Measurements from ENCODE around the gene OOSP1. TPM values are rescaled to one million over a fixed set of nuclear protein-coding genes. Genes with fewer than 3 reads are reported as not detected.

OOSP1 gene
- total RNA-seq, 8 experiments from 2014 or later, result not detected

GRCh38 chr11:59938718-59939117 is 486 bp downstream of the OOSP1 start:
- no peak overlapping the region for H3K4me3 ChIP-seq
- in situ Hi-C loops (cut with MboI; ENCODE audit: low pct_unique_long_range_greater_than_20kb in 2 of 9, low sequenced_read_pairs in 9 of 9, unreplicated experiment in 9 of 9), result no loop called here
- ATAC-seq (replicated peaks in 6 of 8), result no peak
- 26 to 100% (median 88%) methylated on average over 2 to 3 of the region's 3 CpGs; no CpG with 5 or more reads in 2 of the 10 experiments for WGBS, 10 experiments
- H3K4me1 ChIP-seq (replicated peaks in 1 of 2), result no peaks in the 10 kb centered on the region
- H3K27ac ChIP-seq, result no peak overlapping the region

- H3K27ac ChIP-seq, result no peak overlapping the region
- no peaks in the 10 kb centered on the region for H3K4me1 ChIP-seq (replicated peaks in 1 of 2)
- ATAC-seq (replicated peaks in 6 of 8), result no peak
- in situ Hi-C loops (cut with MboI; ENCODE audit: low pct_unique_long_range_greater_than_20kb in 2 of 9, low sequenced_read_pairs in 9 of 9, unreplicated experiment in 9 of 9), result no loop called here
- H3K4me3 ChIP-seq, result no peak overlapping the region
- WGBS, 10 experiments, result 15 to 100% (median 75%) methylated on average over 1 to 2 of the region's 2 CpGs
Measured at GRCh38 chr11:59939482-59939881, 1.2 kb downstream of the OOSP1 start.

- in situ Hi-C loops (cut with MboI; ENCODE audit: low pct_unique_long_range_greater_than_20kb in 2 of 9, low sequenced_read_pairs in 9 of 9, unreplicated experiment in 9 of 9), result no loop called here
- ATAC-seq (replicated peaks in 6 of 8), result no peak
- WGBS, 10 experiments, result 18 to 93% (median 80%) methylated on average over 1 to 4 of the region's 4 CpGs; no CpG with 5 or more reads in 1 of the 10 experiments
Measured at GRCh38 chr11:59941091-59941490, 2.9 kb downstream of the OOSP1 start.

GRCh38 chr11:59943997-59944714 is 5.9 kb downstream of the OOSP1 start:
- in situ Hi-C loops (cut with MboI; ENCODE audit: low pct_unique_long_range_greater_than_20kb in 2 of 9, low sequenced_read_pairs in 9 of 9, unreplicated experiment in 9 of 9), result no loop called here
- peak in 3 of 8 experiments; percentile 70 to 77 (median 74) for ATAC-seq (replicated peaks in 6 of 8)
- 7 to 100% (median 88%) methylated on average over 1 to 2 of the region's 3 CpGs; no CpG with 5 or more reads in 2 of the 10 experiments for WGBS, 10 experiments
- no peak overlapping the region for H3K27ac ChIP-seq
- no peak overlapping the region for H3K4me3 ChIP-seq
- peaks cover 0 to 7% of the 10 kb centered on the region in 2 donors for H3K4me1 ChIP-seq (replicated peaks in 1 of 2)

More at GRCh38 chr11:59941091-59941490, 2.9 kb downstream of the OOSP1 start:
- Histone ChIP-seq H3K4me1 (replicated peaks in 1 of 2) (peaks cover 0 to 7% of the 10 kb centered on the region in 2 donors), H3K27ac (no peak overlapping the region), H3K4me3 (no peak overlapping the region)

- H3K4me1 ChIP-seq (replicated peaks in 1 of 2), result peaks cover 0 to 7% of the 10 kb centered on the region in 2 donors
- 0 to 17% (median 5%) methylated on average over 1 to 2 of the region's 2 CpGs for WGBS, 10 experiments
- ATAC-seq (replicated peaks in 6 of 8), result peak; percentile 26 to 79 (median 70)
- peak overlapping the region in 1 of 2 donors; percentile 43 for H3K27ac ChIP-seq
- no peak overlapping the region for H3K4me3 ChIP-seq
- in situ Hi-C loops (cut with MboI; ENCODE audit: low pct_unique_long_range_greater_than_20kb in 2 of 9, low sequenced_read_pairs in 9 of 9, unreplicated experiment in 9 of 9), result no loop called here
Measured at GRCh38 chr11:59944720-59945119, 6.5 kb downstream of the OOSP1 start.

GRCh38 chr11:59953463-59954218 is 15.4 kb downstream of the OOSP1 start:
- in situ Hi-C loops (cut with MboI; ENCODE audit: low pct_unique_long_range_greater_than_20kb in 2 of 9, low sequenced_read_pairs in 9 of 9, unreplicated experiment in 9 of 9), result no loop called here
- Histone ChIP-seq H3K27ac (no peak overlapping the region), H3K4me3 (no peak overlapping the region), H3K4me1 (replicated peaks in 1 of 2) (no peaks in the 10 kb centered on the region)
- whole genome bisulfite sequencing, 10 experiments, result 15 to 100% (median 64%) methylated on average over 1 to 4 of the region's 4 CpGs
- peak in 1 of 8 experiments; percentile 39 for ATAC-seq (replicated peaks in 6 of 8)

- 0 to 100% (median 34%) methylated on average over 1 to 3 of the region's 3 CpGs; no CpG with 5 or more reads in 2 of the 10 experiments for WGBS, 10 experiments
- in situ Hi-C loops (cut with MboI; ENCODE audit: low pct_unique_long_range_greater_than_20kb in 2 of 9, low sequenced_read_pairs in 9 of 9, unreplicated experiment in 9 of 9), result no loop called here
- no peaks in the 10 kb centered on the region for H3K4me1 ChIP-seq (replicated peaks in 1 of 2)
- H3K27ac ChIP-seq, result no peak overlapping the region
- H3K4me3 ChIP-seq, result no peak overlapping the region
- ATAC-seq (replicated peaks in 6 of 8), result no peak
Measured at GRCh38 chr11:59954219-59954847, 16.1 kb downstream of the OOSP1 start.

- in situ Hi-C loops (cut with MboI; ENCODE audit: low pct_unique_long_range_greater_than_20kb in 2 of 9, low sequenced_read_pairs in 9 of 9, unreplicated experiment in 9 of 9), result no loop called here
- Histone ChIP-seq H3K4me1 (replicated peaks in 1 of 2) (no peaks in the 10 kb centered on the region), H3K27ac (no peak overlapping the region), H3K4me3 (no peak overlapping the region)
- WGBS, 10 experiments, result 0 to 100% (median 64%) methylated on average over 2 to 4 of the region's 4 CpGs; no CpG with 5 or more reads in 1 of the 10 experiments
- peak in 2 of 8 experiments; percentile 19 to 42 for ATAC-seq (replicated peaks in 6 of 8)
Measured at GRCh38 chr11:59957094-59957493, 18.9 kb downstream of the OOSP1 start.

GRCh38 chr11:59960502-59961381 is 22.5 kb downstream of the OOSP1 start:
- Histone ChIP-seq H3K4me1 (replicated peaks in 1 of 2) (no peaks in the 10 kb centered on the region), H3K4me3 (no peak overlapping the region), H3K27ac (no peak overlapping the region)
- WGBS, 10 experiments, result 20 to 97% (median 86%) methylated on average over 1 to 8 of the region's 9 CpGs; no CpG with 5 or more reads in 1 of the 10 experiments
- in situ Hi-C loops (cut with MboI; ENCODE audit: low pct_unique_long_range_greater_than_20kb in 2 of 9, low sequenced_read_pairs in 9 of 9, unreplicated experiment in 9 of 9), result no loop called here
- ATAC-seq (replicated peaks in 6 of 8), result no peak

- H3K4me1 ChIP-seq (replicated peaks in 1 of 2), result no peaks in the 10 kb centered on the region
- no peak overlapping the region for H3K4me3 ChIP-seq
- WGBS, 10 experiments, result 0 to 83% (median 57%) methylated on average over 1 to 2 of the region's 2 CpGs; no CpG with 5 or more reads in 3 of the 10 experiments
- in situ Hi-C loops (cut with MboI; ENCODE audit: low pct_unique_long_range_greater_than_20kb in 2 of 9, low sequenced_read_pairs in 9 of 9, unreplicated experiment in 9 of 9), result no loop called here
- ATAC-seq (replicated peaks in 6 of 8), result peak in 4 of 8 experiments; percentile 55 to 99 (median 96)
- H3K27ac ChIP-seq, result no peak overlapping the region
Measured at GRCh38 chr11:59962107-59962482, 23.9 kb downstream of the OOSP1 start.

- Histone ChIP-seq H3K4me1 (replicated peaks in 1 of 2) (no peaks in the 10 kb centered on the region), H3K27ac (no peak within 1 kb of the TSS), H3K4me3 (no peak within 1 kb of the TSS)
- in situ Hi-C loops (cut with MboI; ENCODE audit: low pct_unique_long_range_greater_than_20kb in 2 of 9, low sequenced_read_pairs in 9 of 9, unreplicated experiment in 9 of 9), result no loop called here
- no peak for ATAC-seq (replicated peaks in 6 of 8)
- 52 to 100% (median 72%) methylated on average over 1 to 3 of the region's 3 CpGs; no CpG with 5 or more reads in 1 of the 10 experiments for WGBS, 10 experiments
Measured at GRCh38 chr11:59963733-59964132, 25.5 kb downstream of the OOSP1 start, which contains the start of gene OOSP4A. TSS of gene OOSP4A (plus strand) at chr11:59964033. CDS start at chr11:59964033, 0 bp downstream.

GRCh38 chr11:59965424-59965823 is 27.2 kb downstream of the OOSP1 start:
- in situ Hi-C loops (cut with MboI; ENCODE audit: low pct_unique_long_range_greater_than_20kb in 2 of 9, low sequenced_read_pairs in 9 of 9, unreplicated experiment in 9 of 9), result no loop called here
- Histone ChIP-seq H3K4me3 (no peak overlapping the region), H3K27ac (no peak overlapping the region), H3K4me1 (replicated peaks in 1 of 2) (no peaks in the 10 kb centered on the region)
- no peak for ATAC-seq (replicated peaks in 6 of 8)
- WGBS, 10 experiments, result 27 to 92% (median 80%) methylated on average over 2 to 7 of the region's 7 CpGs
